DOHH2 (cell line): Measurements from ENCODE around the gene ARHGEF1.

ENCODE experiments used
- H3F3A ChIP-seq: fragments of 200-600 bp; sonication (generic), shearing (Covaris generic); 2 replicates; pipeline ENCODE4 v1.6.0; 2016; ENCODE audit warnings: antibody characterized with exemption, mild to moderate bottlenecking; ENCODE audit not compliant: control insufficient read depth, insufficient read depth
- H3K27ac ChIP-seq: fragments of 200-600 bp; sonication (generic); 2 replicates; pipeline ENCODE4 v1.5.1; 2014; ENCODE audit warnings: low read depth, mild to moderate bottlenecking, low read length, moderate library complexity
- H3K27me3 ChIP-seq: fragments of 200-600 bp; sonication (generic); 2 replicates; pipeline ENCODE4 v1.6.1; 2014; ENCODE audit warnings: mild to moderate bottlenecking, low read length, mixed read lengths; ENCODE audit not compliant: control insufficient read depth
- H3K36me3 ChIP-seq: fragments of 200-600 bp; sonication (generic); 2 replicates; pipeline ENCODE4 v1.6.1; 2014; ENCODE audit warnings: mild to moderate bottlenecking, low read length, moderate library complexity, mixed read lengths; ENCODE audit not compliant: control insufficient read depth
- H3K4me1 ChIP-seq: fragments of 200-600 bp; sonication (generic); 2 replicates; pipeline ENCODE4 v1.6.1; 2014; ENCODE audit warnings: mild to moderate bottlenecking, low read length, mixed read lengths; ENCODE audit not compliant: control insufficient read depth
- H3K4me2 ChIP-seq: fragments of 200-600 bp; sonication (generic); 2 replicates; pipeline ENCODE4 v1.6.0; 2014; ENCODE audit warnings: mild to moderate bottlenecking, low read length, moderate library complexity
- H3K4me3 ChIP-seq: fragments of 200-600 bp; sonication (generic); 2 replicates; pipeline ENCODE4 v1.5.1; 2014; ENCODE audit warnings: mild to moderate bottlenecking, low read length, mixed read lengths
- H3K79me2 ChIP-seq: fragments of 200-600 bp; sonication (generic); 2 replicates; pipeline ENCODE4 v1.6.1; 2014; ENCODE audit warnings: mild to moderate bottlenecking, low read length, mixed read lengths; ENCODE audit not compliant: control insufficient read depth
- H3K9me2 ChIP-seq: fragments of 200-600 bp; sonication (generic); replicated peaks from 2 replicates; pipeline ENCODE4 v1.6.1; 2014; ENCODE audit warnings: mild to moderate bottlenecking, low read length, mixed read lengths; ENCODE audit not compliant: control insufficient read depth
- H3K9me3 ChIP-seq: fragments of 200-600 bp; sonication (generic); 2 replicates; pipeline ENCODE4 v1.6.1; 2014; ENCODE audit warnings: antibody characterized with exemption, low read length, mixed read lengths; ENCODE audit not compliant: control insufficient read depth, insufficient read depth
- H4K20me1 ChIP-seq: fragments of 200-600 bp; sonication (generic); 2 replicates; pipeline ENCODE4 v1.6.0; 2014; ENCODE audit warnings: low read depth, mild to moderate bottlenecking, antibody characterized with exemption, low read length, moderate library complexity; ENCODE audit not compliant: control insufficient read depth, insufficient read depth
- EZH2phosphoT487 ChIP-seq: fragments of 200-600 bp; sonication (generic); IDR thresholded peaks from 2 replicates; pipeline ENCODE4 v1.6.1; 2017; ENCODE audit warnings: borderline replicate concordance, mild to moderate bottlenecking, antibody characterized with exemption, low read length, moderate library complexity, mixed read lengths
- TF ChIP-seq, protein P1 (sequence below): fragments of 200-600 bp; sonication (generic); IDR thresholded peaks from one replicate; pipeline ENCODE4 v1.5.1; 2014; ENCODE audit warnings: antibody characterized with exemption, mild to moderate bottlenecking, low read depth, low read length; ENCODE audit not compliant: poor library complexity, severe bottlenecking

ARHGEF1 gene

DNA sequence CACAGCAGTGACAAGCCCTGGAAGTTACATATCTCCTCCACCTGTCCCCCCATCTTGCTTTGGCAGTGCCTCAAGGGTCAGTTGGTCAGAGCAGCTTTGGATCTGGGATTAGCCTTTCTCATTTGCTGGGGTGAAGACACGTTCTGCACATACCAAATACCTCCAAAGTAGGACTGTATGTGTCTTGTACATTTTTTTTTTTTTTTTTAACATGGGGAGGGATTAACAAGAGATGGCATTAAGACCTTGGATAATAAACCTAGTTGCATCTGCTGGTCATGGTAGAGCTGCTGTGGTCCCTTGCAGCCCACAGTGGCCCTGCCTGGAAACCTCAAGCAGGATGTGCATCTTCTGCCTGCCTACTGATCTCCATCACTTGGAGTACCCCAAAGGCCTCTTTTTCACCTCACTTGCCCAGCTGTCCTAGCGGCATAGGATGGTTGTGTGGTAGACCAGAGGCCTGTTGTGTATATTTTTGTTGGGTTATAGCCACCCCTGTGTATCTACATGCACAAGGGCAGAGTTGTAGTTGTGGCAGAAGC is 20.5 kb upstream of the ARHGEF1 start:
- TF ChIP-seq EZH2phosphoT487 = no peak
- TF ChIP-seq, protein P1, sequence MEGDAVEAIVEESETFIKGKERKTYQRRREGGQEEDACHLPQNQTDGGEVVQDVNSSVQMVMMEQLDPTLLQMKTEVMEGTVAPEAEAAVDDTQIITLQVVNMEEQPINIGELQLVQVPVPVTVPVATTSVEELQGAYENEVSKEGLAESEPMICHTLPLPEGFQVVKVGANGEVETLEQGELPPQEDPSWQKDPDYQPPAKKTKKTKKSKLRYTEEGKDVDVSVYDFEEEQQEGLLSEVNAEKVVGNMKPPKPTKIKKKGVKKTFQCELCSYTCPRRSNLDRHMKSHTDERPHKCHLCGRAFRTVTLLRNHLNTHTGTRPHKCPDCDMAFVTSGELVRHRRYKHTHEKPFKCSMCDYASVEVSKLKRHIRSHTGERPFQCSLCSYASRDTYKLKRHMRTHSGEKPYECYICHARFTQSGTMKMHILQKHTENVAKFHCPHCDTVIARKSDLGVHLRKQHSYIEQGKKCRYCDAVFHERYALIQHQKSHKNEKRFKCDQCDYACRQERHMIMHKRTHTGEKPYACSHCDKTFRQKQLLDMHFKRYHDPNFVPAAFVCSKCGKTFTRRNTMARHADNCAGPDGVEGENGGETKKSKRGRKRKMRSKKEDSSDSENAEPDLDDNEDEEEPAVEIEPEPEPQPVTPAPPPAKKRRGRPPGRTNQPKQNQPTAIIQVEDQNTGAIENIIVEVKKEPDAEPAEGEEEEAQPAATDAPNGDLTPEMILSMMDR = no peak
- H3K9me3 ChIP-seq = no peaks in the 10 kb centered on the region
- H3K79me2 ChIP-seq = peaks cover 73% of the 10 kb centered on the region
- peak overlapping the region; percentile 81 for H3K27ac ChIP-seq
- peaks cover 81% of the 10 kb centered on the region for H3K4me1 ChIP-seq
- H3K4me3 ChIP-seq = peak overlapping the region; percentile 87
- peaks cover 60% of the 10 kb centered on the region for H3F3A ChIP-seq
- peaks cover 37% of the 10 kb centered on the region for H4K20me1 ChIP-seq
- H3K36me3 ChIP-seq = peaks cover 70% of the 10 kb centered on the region
- H3K27me3 ChIP-seq = no peaks in the 10 kb centered on the region
- H3K4me2 ChIP-seq = peak overlapping the region; percentile 88
- H3K9me2 ChIP-seq = no peaks in the 10 kb centered on the region

DNA sequence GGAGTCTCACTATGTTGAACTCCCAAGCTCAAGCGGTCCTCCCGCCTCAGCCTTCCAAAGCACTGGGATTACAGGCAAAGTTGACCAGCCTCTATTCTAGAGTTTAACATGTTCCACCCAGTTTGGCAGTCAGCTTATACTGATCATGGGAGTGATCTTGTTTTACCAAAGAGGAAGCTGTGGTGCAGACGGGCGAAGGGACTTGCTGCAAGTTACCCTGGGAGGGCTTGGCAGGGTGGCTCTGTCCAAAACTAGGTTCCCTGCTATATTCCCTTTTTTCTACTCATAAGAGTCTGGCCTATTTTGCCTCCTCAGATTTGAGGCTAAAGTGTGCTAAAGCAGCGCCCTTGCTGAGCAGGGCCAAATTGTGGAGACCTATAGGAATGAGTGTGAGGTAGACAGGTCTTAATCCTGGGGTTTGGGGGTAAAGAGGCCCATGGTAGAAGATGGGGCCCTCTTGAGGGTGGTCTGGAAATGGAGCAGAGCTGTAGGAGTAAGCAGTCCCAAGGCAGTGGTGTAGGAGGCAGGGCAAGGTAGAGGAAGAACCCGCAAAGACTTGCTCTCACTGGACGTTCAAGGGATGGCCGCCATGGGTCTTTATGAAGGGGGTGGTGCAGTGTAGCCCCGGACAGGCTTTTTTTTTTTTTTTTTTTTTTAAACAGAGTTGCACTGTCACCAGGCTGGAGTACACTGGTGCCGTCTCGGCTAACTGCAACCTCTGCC is 19.6 kb upstream of the ARHGEF1 start:
- H4K20me1 ChIP-seq = peaks cover 42% of the 10 kb centered on the region
- H3K4me2 ChIP-seq = peak overlapping the region; percentile 88
- no peaks in the 10 kb centered on the region for H3K27me3 ChIP-seq
- no peaks in the 10 kb centered on the region for H3K9me3 ChIP-seq
- peaks cover 81% of the 10 kb centered on the region for H3K4me1 ChIP-seq
- H3K79me2 ChIP-seq = peaks cover 81% of the 10 kb centered on the region
- H3K9me2 ChIP-seq = no peaks in the 10 kb centered on the region
- H3K36me3 ChIP-seq = peaks cover 79% of the 10 kb centered on the region
- H3F3A ChIP-seq = peaks cover 69% of the 10 kb centered on the region
- TF ChIP-seq, protein P1 = no peak
- TF ChIP-seq EZH2phosphoT487 = no peak
- peak overlapping the region; percentile 81 for H3K27ac ChIP-seq
- H3K4me3 ChIP-seq = peak overlapping the region; percentile 87

DNA sequence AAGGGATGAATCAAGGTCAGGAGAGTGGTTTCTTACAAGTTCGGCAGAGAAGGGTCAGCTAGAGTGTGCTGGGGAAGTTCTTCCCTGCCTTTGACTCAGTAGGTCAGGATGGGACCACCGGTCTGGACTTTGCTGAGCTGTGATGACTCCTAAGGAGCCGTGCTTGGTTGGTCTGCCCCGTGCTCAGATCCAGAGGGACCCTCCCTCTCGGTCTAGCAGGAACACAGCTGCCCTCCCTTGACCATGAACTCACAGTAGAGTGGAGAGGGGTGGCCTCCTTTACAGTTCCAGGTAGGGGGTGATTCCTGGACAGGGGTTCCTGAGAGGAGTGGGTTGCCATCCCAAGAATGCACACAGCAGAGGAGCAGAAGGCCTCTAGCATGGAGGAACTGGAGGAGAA is 18.6 kb upstream of the ARHGEF1 start:
- Histone ChIP-seq H3K79me2 (peaks cover 86% of the 10 kb centered on the region), H3K4me3 (peak overlapping the region; percentile 87), H3F3A (peaks cover 78% of the 10 kb centered on the region), H3K36me3 (peaks cover 89% of the 10 kb centered on the region), H3K4me1 (peaks cover 83% of the 10 kb centered on the region), H4K20me1 (peaks cover 42% of the 10 kb centered on the region), H3K9me3 (no peaks in the 10 kb centered on the region), H3K9me2 (no peaks in the 10 kb centered on the region), H3K27me3 (no peaks in the 10 kb centered on the region), H3K27ac (peak overlapping the region; percentile 81), H3K4me2 (peak overlapping the region; percentile 88)
- no peak for TF ChIP-seq EZH2phosphoT487
- TF ChIP-seq, protein P1 = no peak
